DMS114 treated with DMSO at 0.1 percent for 48 hours (cell line): ENCODE results near the gene ZBTB7C.
A peak's percentile ranks its signal among the peaks of the same experiment; 100 is the strongest.

ENCODE experiments used
- DNase-seq: peaks from one replicate; lab custom pipeline; 2025; ENCODE audit not compliant: unreplicated experiment; lab: John Stamatoyannopoulos, UW

ZBTB7C gene

DNA sequence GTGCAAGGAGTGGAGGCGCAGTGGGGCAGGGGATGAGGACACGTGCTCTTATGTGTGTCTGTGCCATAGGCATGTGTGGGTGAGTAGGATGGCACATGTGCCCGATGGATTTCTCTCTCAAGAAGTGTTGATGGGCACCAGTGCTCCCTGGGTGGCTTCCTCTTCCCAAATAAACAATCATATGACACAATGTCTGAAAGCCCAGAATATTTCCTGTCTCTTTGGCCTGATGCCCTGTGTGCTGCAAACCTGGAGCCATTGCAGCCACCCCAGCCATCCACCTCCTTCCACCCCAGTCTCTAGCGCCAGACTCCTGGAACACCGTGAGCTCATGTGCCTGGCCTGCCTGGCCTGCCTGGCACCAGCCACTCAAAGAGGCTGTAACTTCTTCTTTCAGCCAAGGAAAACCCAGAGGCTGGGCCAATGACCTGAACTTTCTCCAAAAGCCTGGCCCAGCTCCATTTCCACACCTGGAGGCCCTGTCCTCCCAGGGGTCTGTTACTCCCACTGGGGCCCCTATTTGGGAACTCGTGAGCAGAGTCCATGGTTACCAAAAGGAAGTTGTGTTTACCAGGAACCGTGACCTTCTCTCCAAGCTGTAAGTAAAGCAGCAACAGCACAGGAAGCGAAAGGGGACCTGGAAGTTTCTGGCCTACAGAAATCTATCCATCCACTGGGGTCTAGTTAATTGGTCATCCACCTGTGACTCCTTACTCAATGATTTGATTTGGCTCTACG, 9.5 kb upstream of the ZBTB7C start:
- no peak for DNase-seq

DNA sequence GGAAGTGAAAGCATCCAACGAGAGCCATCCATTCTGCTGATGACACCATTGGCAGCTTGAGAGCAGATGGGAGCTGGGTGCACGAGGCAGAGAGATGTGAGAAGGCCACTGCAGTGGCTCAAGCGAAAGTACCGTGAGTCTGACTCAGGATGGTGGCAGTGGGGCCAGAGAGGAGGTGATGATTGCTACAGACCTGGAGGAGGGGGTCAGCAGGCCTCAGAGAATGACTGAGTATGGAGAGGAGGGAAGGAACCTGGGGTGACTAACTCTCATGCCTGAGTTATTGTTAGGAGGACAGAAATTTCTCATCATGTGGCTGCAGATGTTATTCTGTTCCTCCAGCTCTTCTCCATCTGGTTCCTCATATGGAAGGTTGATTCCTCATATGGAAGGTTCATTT, 8.8 kb upstream of the ZBTB7C start:
- no peak for DNase-seq

DNA sequence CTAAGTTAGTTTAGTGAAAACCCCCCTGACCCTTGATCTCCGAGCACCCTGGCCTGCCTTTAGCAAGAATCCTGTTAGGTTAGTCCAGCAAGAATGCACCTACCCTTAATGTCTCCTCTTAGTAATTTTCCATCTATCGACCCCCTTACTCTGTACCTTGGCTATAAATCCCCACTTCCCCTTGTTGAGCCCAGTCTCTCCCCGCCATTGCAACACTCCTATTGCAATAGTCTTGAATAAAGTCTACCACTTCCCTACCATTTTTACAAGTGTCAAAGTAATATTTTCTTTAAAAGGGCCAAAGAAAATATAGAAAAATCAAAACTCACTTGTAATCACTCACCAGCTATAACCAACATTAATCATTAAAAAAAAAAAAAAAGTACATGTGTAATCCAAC, 4.2 kb upstream of the ZBTB7C start:
- DNase-seq = no peak

DNA sequence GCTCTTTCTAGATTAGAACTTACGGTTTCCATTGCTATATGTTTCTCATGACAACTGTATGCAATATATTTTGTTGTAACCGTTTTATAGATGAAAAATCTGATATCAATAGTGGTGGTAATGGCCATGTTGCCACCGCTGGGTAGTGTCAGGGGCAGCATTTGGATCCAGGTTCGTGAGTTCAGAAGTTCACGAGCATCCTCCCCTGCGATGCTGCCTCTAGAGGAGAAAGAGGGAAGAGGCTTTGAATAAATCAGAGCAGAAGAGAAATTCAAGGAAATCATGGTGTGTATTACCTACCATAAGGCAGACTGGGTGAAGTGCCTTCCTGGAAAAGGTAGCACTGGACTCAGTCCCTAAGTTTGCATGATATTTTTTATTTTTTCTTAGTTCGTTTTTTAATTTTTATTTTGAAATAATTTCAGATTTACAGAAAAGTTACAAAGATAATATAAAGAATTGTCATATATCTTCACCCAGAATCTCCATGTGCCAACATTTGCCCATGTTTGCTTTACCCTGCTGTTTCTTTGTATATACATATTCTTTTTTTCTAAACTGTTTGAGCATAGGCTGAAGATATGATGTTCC, 3.3 kb upstream of the ZBTB7C start:
- peak; percentile 6 for DNase-seq

DNA sequence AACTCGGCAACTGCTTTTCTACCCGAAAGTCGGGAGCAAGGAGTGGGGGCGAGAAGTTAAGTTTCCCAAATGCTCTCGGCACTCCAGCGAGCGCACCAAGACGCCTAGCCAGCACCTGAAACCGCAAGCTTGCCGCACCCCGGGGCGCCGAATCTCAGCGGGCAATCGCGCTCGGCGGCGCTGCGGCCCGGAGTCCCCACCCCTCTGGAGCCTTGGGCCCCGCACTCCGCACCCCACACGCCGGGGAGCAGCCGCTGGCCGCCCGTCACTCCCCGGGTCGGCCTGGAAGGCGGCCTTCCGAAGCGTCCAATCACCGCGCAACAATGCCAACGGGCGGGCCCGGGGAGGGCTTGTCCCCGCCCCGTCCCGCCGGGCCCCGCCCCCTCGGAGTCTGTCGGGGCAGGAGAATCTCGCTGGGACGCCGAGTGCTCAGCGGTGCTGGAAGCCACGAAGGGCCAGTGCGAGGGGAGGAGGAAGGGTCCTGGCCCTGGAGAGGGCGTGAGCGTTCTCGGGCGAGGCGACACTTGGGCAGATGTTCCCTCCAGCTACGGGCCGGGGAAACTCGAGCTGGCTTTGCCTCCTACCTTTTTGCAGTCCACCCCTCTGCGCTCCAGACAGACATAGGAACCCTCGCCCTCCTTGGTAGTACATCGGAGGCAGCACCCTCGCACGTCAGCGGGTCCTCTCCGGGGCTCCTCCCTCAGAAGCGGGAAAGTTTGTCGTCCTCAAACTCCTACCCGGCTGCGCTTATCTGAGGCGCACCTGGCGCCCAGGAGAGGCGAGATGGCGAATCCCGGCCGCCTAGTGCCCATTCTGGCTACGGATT, 1.1 kb upstream of the ZBTB7C start:
- DNase-seq = peak; percentile 76

DNA sequence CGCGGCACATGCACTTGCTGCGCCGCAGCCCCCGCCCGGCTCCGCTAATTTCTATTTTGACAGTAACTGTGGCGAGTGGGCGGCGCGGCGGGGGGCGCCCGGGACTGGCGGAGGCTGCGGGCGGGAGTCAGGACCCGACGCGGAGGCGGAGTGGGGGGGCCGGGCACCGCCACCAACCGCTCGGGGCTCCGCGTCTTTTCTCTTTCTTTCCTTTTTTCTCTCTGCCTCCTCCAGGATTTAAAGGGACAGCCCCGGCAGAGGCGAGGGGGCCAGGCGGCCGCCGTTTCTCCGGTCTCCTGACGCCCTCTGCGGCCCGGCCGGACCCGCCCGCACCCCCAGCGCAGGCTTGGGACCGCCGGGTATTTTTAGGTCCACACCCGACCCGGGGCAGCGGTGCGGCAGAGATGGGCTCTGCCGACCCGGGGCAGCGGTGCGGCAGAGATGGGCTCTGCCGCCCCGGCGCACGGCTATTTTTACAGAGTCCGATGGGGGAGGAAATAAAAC, 460 bp upstream of the ZBTB7C start:
- DNase-seq = peak; percentile 20

DNA sequence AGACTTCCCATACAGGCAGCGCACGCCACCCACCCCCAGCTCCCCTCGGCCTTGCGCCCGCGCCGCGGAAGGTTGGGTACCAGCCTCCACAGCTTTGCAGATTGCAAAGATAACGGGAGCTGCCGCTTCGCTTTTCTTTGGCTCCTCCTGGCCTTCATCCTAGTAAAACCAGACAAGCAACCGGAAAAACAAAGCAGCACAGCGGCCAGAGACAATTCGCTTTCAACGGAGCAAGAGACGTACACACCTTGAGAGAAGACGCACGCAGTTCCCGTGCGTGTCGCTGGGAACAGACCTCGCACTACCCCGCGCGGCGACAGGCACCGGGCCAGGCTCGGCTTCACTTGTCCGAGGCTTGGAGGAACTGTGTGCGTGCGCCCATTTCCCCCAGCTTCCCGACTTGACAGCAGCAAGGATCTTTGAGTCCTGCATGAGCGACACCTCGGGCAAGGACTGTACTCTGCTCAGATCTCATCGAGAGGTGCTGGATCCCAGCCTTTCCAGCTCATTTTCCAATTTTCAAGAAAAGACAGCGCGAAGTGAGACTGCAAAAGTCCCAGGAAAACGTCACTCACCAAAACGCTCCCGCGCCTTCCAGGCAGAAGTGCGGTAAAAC, 964 bp downstream of the ZBTB7C start:
- DNase-seq = no peak

DNA sequence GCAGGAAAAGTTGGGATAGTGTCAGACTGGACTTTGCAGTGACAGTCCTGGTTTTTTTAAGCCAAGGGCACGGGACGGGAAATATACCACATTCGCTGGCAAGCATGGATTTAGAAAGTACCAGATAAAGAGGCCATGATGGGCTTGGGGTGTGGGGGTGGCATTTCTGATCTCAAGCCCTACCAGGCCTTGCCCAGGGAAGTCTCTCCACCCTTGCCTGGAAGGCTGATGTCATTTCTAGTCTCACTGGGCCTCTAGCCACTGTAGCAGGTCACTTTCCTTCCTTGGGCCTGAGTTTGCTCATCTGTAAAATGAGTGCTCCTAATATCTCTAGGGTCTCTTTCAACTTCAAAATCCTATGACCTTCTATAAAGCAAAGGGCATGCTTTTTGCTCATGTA, 1.8 kb downstream of the ZBTB7C start:
- DNase-seq = no peak

DNA sequence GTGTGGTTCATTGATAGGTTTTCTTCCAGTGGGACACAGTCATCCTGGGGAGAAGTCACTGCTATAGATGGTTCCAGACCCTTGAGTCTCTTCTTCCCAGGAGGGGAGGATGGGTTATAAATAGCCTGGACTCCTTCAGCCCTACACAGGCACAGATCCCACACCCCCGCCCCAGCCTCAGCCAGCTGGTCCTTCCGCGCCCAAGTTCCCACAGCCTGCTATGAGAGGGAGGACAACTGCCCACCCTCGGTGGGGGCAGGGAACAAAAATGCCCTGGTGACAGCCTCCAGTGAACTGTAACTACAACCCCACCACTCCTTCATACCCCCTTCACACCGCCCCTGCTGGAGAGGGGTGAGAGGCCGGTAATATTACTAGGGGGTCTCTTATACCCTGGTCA, 3.2 kb downstream of the ZBTB7C start:
- DNase-seq = no peak

DNA sequence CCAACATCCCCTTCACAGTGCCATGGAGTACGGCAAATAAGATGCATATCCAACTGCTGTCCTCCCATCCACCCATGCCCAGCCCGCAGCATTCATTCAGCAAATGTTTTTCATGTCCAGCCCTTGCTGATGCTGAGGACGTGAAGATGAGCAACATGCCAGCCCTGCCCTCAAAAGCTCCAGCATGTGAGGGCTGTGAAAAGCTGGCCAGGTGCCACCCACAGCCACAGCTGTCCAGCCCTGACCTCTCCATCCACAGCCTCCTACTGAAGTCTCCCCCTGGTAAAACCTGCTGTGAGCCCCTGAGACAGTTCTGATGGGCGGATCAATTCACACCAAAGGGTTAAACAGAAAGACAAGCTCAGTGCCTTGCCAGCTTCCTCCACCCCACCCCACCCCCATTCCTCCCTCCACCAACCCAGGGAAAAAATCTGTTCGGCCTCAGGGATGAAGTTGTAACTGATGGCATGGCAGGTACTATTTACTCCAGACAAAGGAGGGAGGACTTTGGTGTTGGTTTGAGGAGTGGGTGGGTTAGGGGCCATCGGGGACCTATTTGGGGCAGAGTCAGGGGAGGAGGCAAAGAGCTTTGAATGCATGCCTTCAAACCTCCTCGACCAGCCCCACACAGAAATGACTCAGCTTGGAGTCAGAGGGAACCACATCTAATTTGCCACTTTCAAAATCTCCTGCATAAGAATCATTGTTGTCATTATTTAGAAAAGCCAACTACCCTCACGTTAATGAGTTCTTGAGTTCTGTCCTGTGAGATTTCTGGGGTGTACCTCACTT, 4.3 kb downstream of the ZBTB7C start:
- no peak for DNase-seq

DNA sequence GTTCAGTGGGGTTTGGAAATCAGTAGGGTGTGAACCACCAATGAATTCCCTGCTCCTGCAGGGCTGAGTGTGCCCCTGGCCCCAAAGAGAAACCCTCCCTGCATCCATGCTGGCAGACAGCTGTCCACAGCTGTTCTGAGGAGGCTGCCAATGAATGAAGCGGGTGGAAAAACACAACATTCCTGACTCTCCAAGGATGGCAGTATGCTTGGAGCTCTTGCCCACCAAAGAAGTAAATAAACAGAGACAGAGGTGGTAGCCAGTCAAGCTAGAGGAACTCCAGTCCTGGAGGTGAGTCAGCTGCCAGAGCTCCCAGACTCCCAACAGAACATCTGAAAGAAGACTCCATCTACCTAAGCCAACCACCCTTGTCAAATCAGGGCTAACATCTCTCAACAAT, 6.2 kb downstream of the ZBTB7C start:
- no peak for DNase-seq

DNA sequence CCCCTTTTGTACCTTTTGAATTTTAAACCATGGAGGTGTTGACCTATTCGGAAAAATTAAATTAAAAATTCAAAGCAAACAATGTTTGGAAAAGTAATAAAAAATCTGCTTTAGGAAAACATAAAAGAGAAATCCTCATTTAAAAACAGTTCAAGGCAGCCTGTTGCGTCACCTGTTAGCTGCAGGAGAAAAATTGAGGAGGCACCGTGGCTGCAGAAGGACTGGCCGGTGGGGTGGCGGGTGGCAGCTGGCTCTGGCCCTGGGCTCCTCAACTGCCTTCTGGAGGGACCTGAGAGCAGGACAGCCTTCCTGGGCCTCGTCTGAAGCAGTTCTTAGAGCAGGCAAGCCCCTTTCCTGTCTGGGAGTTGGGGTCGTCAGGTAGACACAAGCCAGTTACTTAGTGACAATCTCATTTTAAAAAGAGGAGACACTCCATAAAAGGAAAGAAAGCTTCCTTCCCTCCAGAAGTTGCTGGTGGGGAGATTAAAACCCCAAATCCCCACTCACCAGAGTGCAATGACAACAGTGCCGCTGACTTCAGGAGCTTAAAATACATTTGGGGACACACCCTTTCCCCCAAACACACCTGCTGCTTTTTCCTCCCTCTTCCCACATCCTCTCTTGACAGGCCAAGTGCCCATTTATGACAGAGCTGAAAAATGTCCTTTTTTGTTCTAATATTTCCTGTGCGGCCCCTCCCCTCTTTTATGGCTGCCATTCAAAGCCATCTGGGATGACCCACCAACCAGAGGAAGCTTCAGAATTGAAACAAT, 9.7 kb downstream of the ZBTB7C start:
- DNase-seq = no peak

DNA sequence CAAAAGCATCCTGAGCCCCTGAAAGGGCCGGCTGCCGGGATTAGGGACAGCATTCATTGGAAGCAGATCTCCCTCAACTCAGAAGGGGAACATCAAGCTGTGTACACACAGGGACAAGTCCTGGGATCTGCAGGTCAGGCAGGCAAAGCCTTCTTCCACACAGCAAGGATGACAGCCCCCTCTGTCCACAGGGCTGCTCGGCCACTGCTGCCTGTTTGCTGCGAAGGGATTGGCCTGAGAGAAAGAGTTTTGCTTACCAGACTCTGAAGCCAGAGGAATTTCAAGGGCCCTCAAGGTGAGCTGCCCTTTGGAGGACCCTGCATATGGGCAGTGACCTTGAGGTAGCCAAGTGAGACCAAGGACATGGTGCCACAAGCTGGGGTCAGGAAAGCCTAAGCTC, 11.1 kb downstream of the ZBTB7C start:
- DNase-seq = no peak

DNA sequence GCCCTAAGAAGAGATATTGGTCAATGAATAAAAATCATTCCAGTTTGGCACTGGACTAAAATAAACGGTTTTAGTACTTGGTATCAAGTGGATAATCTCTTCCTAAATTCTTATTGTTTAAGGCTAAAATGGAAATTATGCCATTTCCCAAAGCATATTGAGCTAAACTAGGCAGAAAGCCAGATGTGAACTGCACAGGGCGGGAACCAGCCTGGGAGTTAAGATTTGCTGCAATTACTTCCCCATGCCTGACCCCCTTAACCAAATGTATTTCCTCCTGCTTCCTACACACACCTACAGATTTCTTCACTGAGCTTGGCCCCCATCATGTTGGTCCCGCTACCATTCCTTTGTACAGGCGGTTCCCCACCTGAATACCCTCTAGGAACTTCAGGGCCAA, 12.2 kb downstream of the ZBTB7C start:
- DNase-seq = no peak

DNA sequence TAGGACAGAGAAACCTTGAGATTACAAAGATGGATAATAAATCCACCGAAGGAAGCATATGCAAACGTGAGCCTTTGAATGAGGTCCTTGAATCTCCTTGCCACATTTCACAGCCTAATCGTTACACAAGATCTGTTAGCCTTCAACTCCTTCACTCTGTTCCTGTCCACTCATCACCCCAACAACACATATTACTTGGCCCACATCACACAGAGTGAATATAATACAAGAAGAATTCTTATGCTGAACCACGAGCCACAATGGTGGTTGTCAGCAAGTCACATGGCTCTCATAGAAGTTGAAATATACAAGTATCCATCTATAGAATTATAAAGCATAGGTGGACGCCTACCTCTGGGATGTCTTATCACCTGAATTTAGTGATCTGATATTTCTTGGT, 12.6 kb downstream of the ZBTB7C start:
- no peak for DNase-seq

DNA sequence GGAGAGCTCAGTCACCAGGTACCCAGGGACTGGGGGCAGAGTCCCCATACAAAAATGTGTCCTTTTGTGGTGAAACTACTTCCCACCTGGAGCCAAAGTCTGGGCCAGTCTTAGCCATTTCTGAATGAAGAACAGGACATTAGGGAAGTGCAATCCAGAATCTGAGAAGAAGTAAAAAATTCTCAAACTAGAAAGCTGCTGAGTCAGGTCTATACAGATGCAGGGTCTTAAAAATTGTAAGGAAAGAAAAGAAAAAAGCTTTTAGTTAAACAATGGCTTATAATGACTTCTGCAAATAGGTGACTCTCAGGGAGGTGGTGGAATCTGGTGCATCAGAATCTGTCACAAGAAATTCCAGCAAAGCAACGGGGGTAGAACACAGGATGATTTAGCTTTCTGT, 13.5 kb downstream of the ZBTB7C start:
- DNase-seq = no peak

DNA sequence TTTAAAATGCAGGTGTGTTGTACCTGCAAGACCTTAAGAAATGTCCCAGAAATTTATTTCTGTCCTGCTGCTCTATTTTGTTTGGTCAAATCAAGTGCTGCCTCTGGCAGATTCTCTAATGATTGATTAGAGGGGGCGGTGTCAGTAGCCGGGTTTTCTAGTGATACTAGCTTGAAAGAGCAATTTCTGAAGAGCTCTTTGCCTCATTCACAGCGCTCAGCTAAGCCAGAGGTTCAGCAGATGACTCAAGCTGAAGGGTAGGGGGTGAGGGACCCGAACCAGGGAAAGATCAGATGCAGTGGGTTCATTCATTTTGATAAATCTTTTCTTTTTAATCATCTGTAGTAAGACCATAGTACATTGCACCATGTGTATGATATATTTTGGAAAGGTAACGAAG, 15.0 kb downstream of the ZBTB7C start:
- DNase-seq = no peak

DNA sequence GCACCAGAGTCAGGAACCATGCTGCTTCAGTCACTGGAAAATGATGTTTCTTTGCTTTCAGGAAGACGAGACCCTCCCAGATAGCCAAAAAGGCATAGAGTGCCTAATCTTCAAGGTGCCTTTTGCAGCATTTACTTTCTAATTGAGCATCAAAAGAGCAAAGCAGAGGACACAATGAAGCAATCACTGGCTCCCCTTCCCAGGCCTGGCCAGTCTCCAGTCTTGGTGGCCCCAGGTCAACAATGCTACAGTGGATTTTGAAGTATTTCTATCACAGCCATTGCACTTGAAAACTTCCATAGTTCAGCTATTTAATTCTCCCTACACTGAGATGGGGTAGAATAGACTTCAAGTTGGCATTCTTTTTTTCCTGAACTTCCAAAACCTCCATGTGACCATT, 15.4 kb downstream of the ZBTB7C start:
- DNase-seq = no peak

DNA sequence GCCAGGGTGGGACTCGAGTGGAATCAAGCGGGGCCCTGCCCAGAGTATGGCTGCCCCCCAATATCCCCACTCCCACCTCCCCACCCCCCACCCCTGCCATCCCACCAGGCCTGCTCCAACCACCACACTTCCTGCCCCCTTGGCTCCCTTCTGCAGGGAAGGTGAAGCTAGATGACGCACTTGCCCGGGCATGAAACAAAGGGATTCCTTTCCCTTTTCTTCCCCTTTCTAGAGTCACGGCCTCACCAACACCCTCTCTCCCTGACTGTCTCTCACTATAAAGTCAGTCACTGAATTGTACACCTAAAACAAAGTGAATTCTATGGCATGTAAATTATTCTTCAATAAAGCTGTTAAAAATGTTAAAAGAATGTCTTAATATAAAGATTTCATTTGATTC, 16.0 kb downstream of the ZBTB7C start:
- DNase-seq = no peak

DNA sequence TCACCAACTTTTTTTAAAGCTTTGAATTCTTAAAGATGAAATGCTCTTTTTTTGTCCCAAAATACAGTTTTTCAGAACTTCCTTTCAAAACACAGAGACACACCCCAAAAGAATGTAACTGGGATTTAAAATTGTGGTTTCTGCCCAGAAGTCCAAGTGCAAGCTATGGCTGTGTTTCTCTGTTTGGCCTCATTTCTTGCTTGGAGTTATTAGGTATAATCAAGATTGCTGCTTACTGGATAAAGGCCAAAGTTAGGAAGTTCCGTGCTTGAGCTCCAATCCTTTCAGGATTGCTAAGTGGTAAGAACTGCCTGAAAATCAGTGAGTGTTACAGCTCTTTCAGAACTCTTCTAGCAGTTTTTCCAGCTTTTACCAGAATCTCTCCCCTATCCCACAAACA, 16.9 kb downstream of the ZBTB7C start:
- DNase-seq = no peak
